ENCODE data around the gene VSTM2L.

- TF ChIP-seq EZH2 (IDR thresholded peaks at IDR 0.05; ENCODE audit: borderline replicate concordance, low read depth, low read length, severe bottlenecking) (no peak), JUN (IDR thresholded peaks at IDR 0.05; ENCODE audit: borderline replicate concordance, insufficient read depth, insufficient read length, low read depth) (no peak), POLR2AphosphoS5 (IDR thresholded peaks at IDR 0.05; ENCODE audit: insufficient read depth, low read depth, low read length) (no peak)
Measured at GRCh38 chr20:37921341-37921929, 18.5 kb downstream of the VSTM2L start.
